Activated CD8-positive, alpha-beta memory T cell treated with anti-CD3 and anti-CD28 coated beads for 4 hours (primary cell): ENCODE data around the gene SLC43A1.
A peak's percentile ranks its signal among the peaks of the same experiment; 100 is the strongest.

Experiments used
- DNase-seq, 2 donors: peaks; one replicate each; pipeline ENCODE4 v3.0.0-alpha.2; 2020; ENCODE audit warnings: low read depth in 2 of 2

The SLC43A1 gene

DNA sequence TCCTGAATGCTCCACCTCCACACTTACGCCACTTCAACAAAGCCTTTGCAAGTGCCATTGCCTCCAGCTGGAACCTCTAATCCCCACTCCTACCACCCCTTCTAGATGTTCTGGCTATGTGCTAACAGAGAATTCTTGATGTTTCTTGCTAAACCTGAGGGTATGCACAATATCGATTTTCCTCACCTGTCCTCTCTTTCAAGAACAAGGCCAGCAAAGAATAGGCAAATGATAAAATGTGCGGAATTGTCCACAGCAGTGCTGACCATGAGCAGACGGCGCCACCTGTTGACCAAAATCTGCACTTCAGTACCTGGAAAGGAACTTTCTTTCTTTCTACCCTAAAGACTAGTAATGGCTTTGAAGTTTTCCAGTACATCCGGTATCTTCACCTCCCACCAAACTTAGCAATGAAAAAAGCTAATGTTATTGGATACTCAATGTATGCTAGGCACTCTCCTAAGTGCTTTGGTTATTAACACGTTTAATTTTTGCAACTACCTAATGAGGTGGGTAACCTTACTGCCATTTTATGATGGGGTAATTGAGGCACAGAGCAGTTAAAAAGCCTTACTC is 11.6 kb upstream of the SLC43A1 start:
- DNase-seq, result peak; percentile 36 to 49

DNA sequence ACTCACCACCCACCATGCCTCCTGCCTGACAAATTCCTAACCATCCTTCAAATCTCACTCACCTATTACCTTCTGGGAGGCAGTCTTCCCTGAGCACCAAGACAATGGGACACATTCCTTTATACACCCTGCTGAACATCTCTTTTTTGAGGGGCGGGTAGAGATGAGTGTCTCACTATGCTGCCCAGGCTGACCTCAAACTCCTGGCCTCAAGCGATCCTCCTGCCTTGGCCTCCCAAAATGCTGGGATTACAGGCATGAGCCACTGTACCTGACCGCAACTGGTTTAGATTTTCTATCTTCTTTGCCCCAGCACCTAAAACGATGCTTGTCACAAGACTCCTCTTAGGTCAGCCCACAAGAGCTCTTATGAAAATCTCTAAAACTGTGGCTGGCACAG is 7.9 kb upstream of the SLC43A1 start:
- no peak for DNase-seq

DNA sequence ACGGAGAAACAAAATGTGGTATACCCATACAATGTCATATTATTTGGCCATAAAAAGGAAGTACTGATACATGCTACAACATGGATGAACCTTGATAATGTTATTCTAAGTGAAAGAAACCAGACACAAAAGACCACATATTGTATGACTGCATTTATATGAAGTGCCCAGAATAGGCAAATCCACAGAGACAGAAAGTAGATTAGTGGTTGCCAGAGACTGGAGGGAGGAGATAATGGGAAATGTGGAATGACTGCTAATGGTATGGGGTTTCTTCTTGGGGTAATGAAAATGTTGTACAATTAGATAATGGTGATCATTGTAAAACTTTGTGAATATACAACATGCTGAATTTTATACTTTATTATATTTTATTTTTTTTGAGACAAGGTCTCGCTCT is 5.6 kb upstream of the SLC43A1 start:
- no peak for DNase-seq

DNA sequence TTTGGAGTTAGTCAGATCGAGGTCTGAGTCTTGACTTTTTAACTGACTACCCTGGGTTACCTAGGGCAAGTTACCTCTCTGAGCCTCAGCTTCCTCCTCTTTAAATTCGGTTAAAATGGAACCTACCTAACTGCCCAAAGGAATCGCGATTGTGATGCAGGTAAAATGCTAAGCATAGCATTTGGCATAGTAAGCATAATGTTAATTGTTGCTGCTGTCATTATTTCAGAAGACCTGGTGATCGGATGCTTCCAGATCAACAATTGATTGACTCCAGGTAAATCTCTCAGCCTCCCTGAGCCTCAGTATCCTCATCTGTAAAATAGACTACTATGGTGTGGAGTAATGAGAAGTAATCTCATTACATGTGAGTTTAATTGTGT is 550 bp upstream of the SLC43A1 start:
- DNase-seq, result no peak

DNA sequence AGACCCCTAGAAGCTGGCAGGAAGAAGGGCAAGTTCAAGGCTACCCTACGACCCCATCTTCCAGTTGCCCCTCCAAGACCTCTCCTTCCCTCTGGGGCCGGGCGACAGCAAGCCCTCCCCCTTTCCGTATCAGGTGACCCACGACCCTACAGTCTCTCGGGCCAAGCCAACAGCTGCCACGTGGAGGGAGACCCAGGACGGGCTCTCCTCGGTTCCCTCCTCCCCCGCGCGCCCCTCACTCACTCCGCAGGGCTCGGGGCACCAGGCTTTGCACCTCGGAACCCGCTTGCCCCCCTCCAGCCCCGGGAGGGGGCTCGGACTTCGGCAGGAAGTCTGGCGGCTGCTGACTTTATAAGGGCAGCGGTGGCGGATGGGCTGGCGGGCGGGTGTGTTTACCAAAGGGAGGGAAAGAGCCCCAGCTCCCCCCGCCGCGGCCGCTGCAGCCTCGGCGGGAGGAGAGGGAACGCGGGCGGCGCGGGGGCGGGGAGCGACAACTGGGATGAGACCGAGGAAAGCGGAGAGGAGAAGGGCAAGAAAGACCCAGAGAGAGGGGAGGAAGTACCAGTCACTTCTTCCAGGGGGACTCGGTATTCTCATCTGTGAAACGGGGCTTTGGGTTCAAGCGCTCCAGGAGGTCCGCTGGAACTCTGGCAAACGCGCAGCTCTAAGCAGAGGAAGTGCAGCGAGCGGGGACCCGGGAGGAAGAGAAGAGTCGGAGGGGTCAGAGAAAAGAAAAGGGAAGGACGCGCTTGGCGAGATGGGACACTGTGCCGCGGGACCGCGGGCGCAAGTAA is 767 bp downstream of the SLC43A1 start:
- DNase-seq, result no peak

DNA sequence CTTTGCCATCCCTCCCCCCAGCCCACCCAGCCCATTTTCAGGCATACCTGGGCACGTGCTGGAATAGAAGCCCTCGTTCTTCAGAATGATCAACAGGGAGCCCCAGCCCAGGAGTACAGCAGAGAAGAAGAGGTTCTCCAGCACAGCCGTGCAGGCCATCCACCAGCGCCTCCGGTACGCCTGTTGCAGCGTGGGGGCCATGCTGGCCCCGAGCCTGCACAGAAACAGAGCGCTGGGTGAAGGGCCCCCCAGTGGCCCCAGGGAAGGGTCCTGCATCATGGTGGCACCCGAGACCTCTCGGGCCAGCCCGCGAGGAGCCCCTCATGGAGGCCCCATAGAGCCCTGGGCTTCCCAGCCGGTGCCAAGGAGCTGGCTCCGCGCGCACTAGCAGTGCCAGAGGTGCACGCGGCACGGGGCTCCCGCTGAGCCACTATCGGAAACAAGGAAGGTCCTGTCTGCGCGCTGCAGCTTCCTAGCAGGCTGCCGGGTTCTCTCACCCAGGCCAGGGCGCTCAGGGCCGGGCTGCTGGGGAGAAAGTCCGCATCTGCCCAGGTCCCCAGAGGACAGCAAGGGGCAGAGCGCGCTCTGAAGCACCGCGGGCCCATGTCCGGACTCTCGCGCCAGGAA is 1.5 kb downstream of the SLC43A1 start:
- DNase-seq, result no peak

DNA sequence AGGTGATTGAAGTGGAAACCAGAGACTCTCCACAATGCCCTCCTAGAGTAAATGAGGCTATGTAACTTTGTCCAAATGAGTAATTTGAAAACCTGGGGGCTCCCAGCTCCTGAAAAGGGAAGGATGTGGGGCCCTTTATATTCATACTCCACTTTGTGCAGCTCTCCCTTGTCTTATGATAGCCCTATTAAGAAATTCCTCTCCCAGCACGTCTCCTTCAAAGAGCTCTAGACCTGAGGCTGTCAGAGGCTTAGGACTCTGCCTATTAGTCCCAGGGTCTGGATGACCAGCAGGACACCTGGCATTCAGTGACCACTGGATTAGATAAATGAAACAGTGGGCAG is 2.1 kb downstream of the SLC43A1 start:
- DNase-seq, result no peak

DNA sequence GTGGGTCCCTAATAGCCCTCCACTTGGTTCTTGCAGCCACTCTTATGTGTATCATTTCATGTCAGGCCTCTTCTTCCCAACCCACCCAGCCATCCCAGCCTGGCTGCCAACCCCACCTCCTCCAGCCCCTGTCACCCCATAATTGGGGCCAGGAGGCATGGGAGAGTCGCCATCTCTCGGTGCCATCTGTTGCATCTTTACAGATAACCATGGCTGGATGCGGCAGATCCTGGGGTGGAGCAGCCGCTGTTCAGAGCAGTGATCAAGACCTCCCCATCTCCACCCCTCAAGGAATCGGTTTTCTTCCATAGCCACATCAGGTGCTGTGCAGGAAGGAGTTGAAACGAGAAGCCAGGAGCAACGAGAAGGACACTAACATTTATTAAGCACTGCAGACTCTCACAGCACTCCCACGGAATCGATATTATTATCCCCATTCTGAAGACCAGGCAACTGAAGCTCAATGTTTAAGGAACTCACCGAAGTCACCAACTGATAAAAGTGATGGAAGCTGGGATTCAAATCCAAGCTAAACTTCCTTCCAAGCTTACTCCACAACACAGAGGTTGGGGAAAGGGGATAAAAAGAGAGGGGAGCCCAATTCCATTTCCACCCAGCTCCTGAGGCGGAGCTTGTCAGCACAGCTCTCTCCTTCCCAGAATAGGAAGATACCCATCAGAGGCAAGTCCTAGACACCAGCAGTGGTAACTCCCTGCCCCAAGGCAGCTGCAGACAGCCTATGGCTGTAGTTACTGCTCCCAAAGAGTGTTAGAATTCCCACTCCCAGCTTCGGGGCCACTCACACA is 2.7 kb downstream of the SLC43A1 start:
- DNase-seq, result no peak

DNA sequence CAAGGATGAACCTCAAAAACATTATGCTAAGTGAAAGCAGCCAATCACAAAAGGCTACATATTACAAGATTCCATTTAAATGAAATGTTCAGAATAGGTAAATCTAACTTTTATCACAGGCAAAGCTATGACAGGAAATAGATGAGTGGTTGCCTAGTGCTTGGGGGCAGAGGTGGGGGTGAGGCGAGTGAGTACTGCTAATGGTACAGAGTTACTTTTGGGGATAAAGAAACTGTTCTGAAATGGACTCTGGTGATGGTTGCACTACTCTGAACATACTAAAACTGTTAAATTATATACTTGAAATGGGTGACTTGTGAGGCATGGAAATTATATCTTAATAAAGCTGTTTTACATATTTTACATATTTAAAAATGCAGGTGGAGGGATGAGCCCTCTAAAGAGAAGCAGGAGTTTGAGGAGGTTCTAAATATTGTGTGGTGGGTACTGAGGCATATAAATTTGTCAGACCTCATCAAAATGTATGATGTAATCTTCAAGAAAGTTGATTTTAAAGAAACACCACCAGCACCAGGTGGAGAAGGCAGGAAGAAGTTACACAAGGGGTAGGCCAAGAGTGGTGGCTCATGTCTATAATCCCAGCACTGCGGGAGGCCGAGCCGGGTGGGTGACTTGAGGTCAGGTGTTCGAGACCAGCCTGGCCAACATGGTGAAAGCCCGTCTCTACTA is 3.6 kb downstream of the SLC43A1 start:
- DNase-seq, result no peak

DNA sequence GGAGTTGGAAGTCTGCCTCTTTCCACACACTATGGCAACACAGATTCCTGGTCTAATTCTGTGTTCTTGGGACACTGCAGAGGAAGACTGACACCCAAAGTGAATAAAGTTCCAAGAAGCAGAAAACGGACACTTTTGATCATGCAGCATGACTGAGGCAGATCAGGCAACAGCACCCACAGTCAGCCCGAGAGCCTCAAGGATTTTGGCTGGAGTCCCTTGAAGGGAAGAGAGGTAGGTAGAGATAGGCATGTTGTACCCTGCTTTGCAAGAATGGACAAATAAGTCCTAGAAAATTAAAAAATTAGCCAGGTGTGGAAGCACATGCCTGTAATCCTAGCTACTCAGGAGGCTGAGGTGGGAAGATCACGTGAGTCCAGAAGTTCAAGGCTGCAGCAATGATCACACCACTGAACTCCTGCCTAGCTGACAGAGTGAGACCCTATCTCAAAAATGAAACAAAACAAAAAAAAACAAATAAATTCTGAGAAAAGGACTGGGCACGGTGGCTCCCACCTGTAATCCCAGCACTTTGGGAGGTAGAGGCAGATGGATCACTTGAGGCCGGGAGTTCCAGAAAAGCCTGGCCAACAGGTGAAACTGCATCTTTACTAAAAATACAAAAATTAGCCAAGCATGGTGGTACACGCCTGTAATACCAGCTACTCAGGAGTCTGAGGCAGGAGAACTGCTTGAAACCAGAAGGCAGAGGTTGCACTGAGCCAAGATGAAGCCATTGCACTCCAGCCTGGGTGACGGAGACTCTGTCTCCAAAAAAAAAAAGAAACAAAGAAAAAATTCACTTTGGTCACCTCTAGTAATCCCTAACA is 6.9 kb downstream of the SLC43A1 start:
- no peak for DNase-seq

DNA sequence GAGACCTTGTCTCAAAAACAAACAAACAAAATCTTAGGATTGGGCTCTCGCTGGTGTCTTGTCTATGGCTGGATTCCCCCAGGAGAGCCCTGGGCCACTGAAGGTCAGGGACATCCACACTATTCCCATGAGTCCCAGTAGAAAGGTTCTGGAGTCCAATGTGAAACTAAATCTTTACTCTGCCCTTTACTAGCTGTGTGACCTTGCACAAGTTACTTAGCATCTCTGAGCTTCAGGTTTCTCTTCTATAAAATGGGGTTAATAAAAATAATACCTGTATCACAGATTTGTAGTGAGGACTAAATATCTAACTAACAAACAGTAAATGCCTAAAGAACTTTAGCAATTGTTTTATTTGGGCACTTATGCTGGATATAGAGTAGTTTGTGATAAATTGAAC is 9.0 kb downstream of the SLC43A1 start:
- no peak for DNase-seq

DNA sequence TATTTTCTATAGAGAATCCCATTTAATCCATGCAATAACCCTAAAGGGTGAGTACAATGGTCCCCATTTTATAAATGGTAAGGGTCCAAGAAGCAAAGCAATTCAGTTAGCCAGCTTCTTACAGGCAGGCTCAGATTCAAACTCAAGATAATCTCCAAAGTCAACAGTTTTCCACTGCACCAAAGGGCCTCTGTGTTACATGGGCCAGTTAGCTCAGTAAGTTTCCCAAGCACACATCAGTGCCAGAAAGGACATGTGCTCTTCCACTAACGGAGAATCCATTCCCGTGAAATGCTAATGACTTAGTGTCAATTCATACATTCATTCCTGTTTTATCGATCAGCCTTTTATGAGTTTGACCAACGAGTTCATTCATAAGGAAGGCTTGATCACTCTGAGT is 11.0 kb downstream of the SLC43A1 start:
- DNase-seq, result no peak

DNA sequence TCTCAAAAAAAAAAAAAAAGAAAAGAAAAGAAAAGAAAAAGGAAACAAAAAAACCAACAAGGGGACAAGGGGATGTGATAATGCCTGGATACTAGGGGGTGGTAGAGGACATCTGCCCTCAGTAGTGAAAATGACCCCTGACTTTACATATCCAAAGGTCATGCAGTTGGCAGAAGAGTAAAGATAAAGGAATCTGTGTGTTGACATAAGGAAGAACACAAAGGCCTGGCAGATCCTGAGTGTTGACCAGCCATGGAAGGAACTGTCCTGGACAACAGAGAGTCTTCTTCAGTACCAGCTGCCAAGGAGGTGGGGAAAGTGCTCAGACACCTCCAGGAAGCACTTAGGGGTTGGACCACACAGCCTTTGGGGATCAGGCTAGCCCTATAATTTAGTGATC is 12.6 kb downstream of the SLC43A1 start:
- DNase-seq, result no peak

DNA sequence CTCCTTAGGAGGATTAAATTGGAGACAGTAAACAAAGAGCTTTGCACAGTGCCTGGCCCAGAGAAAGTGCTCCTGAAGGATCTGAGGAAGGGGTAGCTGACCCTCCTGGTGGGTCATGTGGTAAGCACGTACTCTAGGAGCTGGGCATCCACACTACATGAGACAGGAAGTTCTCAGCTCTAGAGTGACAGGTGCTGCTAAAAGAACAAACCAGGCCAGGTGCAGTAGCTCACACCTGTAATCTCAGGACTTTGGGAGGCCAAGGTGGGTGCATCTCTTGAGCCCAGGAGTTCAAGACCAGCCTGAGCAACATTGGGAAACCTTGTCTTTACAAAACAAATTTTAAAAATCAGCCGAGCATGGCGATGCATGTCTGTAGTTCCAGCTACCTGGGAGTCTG is 13.1 kb downstream of the SLC43A1 start:
- no peak for DNase-seq

DNA sequence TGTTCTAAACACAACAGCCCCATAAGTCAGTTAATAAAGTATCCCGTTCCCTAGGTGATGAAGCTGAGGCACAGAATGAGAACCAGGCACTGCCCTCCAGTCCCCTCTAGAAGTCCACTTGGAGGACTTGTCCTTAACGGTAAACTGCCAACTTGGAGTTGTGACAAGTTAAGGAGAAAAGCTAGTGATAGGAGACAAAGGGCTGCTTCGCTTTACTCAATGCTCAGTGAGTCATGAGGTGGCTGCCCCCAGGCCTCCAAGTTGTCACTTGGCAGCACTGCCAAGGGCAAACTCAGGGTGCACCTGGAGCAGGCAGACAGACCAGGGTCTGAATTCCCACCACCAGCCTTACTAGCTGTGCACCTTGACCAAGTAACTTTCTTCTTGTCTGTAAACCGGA is 13.5 kb downstream of the SLC43A1 start:
- no peak for DNase-seq

DNA sequence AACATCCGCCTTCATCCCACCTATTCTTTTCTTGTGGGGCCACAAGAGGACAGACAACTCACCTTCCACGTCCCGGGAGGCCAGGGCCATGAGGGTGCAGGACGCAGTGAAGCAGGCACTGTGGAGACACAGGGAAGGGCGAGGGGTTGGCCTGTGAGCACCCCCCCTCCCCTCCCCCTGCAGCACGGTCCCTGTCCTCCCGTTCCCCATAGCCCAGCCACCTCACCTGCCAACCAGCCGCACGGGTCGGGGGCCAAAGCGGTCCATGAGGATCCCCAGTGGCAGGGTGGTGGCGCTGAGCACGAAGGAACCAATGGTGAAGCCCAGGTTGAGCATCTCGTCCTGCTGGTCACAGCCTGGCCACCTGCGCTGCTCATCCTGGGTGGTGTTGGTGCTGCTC is 14.6 kb downstream of the SLC43A1 start:
- DNase-seq, result no peak

DNA sequence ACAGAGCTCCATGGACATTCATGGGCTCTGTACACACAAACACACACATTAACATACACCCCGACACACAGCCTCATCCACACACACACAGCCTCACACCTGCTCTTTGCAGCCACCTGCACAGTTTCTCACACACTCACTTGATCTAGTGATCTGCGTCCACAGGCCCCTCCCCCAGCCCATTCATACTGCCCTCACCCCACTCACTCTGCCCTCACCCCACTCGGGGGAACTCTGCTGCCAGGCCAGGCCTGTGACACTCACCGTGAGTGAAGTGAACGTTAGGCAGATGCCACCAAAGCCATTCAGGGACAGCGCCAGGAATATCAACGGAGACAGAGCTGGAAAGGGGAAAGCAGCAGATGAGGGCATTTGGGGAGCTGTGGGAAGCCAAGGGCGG is 15.0 kb downstream of the SLC43A1 start:
- no peak for DNase-seq

DNA sequence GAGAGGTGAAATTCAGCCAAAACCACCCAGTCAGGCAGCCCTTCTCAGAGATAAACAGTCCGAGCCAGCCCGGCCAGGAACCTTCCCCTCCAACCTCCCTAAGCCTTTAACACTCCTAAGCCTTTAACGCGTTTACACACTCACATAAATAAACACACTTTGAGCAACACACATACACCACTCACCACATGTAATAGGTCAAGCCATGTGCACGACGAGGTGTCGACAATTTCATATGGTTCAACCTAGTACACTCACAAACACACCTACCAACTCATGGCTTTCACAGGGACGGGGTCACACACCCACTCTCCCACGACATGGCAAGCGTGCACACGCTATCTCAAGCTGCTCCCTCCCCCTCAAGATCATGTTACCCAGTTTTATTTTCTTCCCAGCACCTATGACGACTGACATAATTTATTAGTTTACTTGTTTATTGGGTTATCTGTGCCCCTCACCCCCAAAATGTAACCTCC is 15.5 kb downstream of the SLC43A1 start:
- DNase-seq, result no peak

DNA sequence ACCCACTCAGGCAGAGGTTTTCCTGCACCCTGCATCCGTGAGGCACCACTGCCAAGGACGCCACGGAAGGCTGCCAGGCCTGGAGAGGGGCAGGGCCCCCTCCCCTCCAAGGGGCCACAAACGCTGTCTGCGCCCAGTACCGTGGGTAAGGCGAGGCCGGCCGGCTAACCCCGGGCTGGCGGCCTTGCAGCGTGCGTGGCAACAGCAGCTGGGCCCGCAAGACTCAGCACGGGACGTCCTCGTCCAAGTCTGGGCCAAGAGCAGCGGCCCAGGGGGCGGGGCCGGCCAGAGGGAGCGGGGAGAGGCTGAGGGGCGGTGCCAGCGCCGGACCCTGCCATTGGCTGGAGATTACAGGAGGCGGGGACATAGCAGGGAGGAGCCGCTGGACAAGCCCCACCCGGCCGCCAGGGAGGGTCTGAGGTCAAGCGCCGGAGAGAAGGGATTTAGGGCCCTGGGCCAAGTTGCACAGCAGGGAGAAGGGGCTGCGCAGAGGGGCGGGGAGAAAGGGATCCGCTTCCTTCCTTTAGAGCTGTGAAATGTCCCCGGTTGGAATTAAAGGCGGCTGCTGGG is 16.0 kb downstream of the SLC43A1 start:
- DNase-seq, result no peak

DNA sequence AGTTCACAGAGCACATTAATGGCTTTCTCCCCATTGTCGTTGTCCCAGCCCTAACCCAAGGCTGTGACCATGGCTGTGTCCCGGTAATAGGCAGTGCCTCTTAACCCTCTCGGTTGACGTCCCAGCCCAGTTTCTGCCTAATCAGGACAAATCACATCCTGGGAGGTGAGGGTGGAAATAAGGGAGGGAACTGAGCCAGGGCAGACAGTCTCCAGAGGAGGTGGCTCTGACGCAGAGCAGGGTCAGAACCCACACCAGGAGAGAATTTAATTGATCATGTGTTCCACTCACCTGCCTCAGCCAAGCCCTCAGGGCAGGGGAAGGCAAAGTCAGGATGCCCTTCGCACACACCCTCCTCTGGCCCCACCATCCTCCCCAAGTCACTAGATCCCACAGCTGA is 17.0 kb downstream of the SLC43A1 start:
- DNase-seq, result no peak
